RWPE1 (cell line): ENCODE results near the gene PPHLN1.

Source experiments
- CTCF ChIA-PET: fragments of 350-600 bp; sonication (Branson Sonifier 250); formaldehyde crosslinking; extraction: SDS; loops from one replicate; lab custom pipeline; 2021; lab: Yijun Ruan, JAX
- POLR2A ChIA-PET: fragments of 400-600 bp; formaldehyde crosslinking; extraction: SDS; loops from one replicate; lab custom pipeline; 2020; ENCODE audit warnings: antibody characterized with exemption; ENCODE audit not compliant: low non-redundant PET; lab: Yijun Ruan, JAX
- DNase-seq: peaks from one replicate; pipeline ENCODE4 v3.0.0; 2012; ENCODE audit warnings: low spot score
- H3K27ac ChIP-seq: fragments of 450-650 bp; 2 replicates; pipeline ENCODE4 v1.5.1; 2017
- CTCF ChIP-seq: fragments of 450-650 bp; conservative IDR thresholded peaks from 2 replicates; pipeline ENCODE4 v1.5.1; 2017; ENCODE audit warnings: low read depth, mild to moderate bottlenecking

Gene PPHLN1

GRCh38 chr12:42448841-42449240 lies 122.9 kb downstream of the PPHLN1 start:
- ChIA-PET POLR2A (no interaction called here), CTCF (no interaction called here)
- no peak overlapping the region for H3K27ac ChIP-seq
- no peak for TF ChIP-seq CTCF
- no peak for DNase-seq

GRCh38 chr12:42450248-42450647 lies 124.3 kb downstream of the PPHLN1 start:
- CTCF ChIA-PET: no interaction called here
- POLR2A ChIA-PET: interaction anchor here (0.5 kb wide), 1 partner anchor 1567 kb away, joined by 3 read pairs; no protein-coding TSS in a partner anchor
- DNase-seq: no peak

GRCh38 chr12:42458575-42458974 lies 132.6 kb downstream of the PPHLN1 start:
- ChIA-PET POLR2A (no interaction called here), CTCF (no interaction called here)

More at GRCh38 chr12:42450248-42450647, 124.3 kb downstream of the PPHLN1 start:
- no peak overlapping the region for H3K27ac ChIP-seq
- no peak for TF ChIP-seq CTCF

GRCh38 chr12:42459336-42459847 lies 133.4 kb downstream of the PPHLN1 start:
- DNase-seq: no peak
- POLR2A ChIA-PET: no interaction called here
- TF ChIP-seq CTCF: no peak
- H3K27ac ChIP-seq: no peak overlapping the region
- CTCF ChIA-PET: interaction anchor here (0.6 kb wide), 1 partner anchor 57 kb away, joined by 3 read pairs; no protein-coding TSS in a partner anchor

More at GRCh38 chr12:42458575-42458974, 132.6 kb downstream of the PPHLN1 start:
- no peak for TF ChIP-seq CTCF
- no peak overlapping the region for H3K27ac ChIP-seq
- DNase-seq: no peak

GRCh38 chr12:42462486-42462885 lies 136.5 kb downstream of the PPHLN1 start:
- no peak for DNase-seq
- ChIA-PET CTCF (interaction anchor here (0.5 to 0.8 kb wide), 2 partner anchors 10 to 1802 kb away, joined by 4 to 6 read pairs; no protein-coding TSS in a partner anchor), POLR2A (no interaction called here)
- H3K27ac ChIP-seq: no peak overlapping the region
- TF ChIP-seq CTCF: no peak

- no peak for TF ChIP-seq CTCF
- ChIA-PET POLR2A (no interaction called here), CTCF (no interaction called here)
- H3K27ac ChIP-seq: no peak overlapping the region
- DNase-seq: no peak
Measured at GRCh38 chr12:42463671-42464070, 137.7 kb downstream of the PPHLN1 start.
